PFSK-1 (cell line): ENCODE measurements around the gene ST8SIA4.

Source experiments
- POLR2AphosphoS5 ChIP-seq: IDR thresholded peaks from 2 replicates; pipeline ENCODE4 v1.6.1; 2012; ENCODE audit warnings: low read depth, mild to moderate bottlenecking, control low read depth, low read length, moderate library complexity
- REST ChIP-seq, 2 experiments: IDR thresholded peaks; 2 replicates each; pipeline versions ENCODE4 v1.6.1 to v1.8.0; 2011 to 2012; ENCODE audit warnings: low read depth in 2 of 2, low read length in 2 of 2, control low read depth in 1 of 2, inconsistent platforms in 1 of 2, mild to moderate bottlenecking in 1 of 2, moderate library complexity in 1 of 2; ENCODE audit not compliant: insufficient read depth in 1 of 2
- SIN3A ChIP-seq: IDR thresholded peaks from 2 replicates; pipeline ENCODE4 v1.6.1; 2012; ENCODE audit warnings: mild to moderate bottlenecking, low read length, moderate library complexity, borderline replicate concordance; ENCODE audit not compliant: insufficient read depth
- TAF1 ChIP-seq: IDR thresholded peaks from 2 replicates; pipeline ENCODE4 v1.6.1; 2012; ENCODE audit warnings: low read length, control low read depth, borderline replicate concordance; ENCODE audit not compliant: insufficient read depth

GRCh38 chr5:100823812-100824211 lies 79.3 kb downstream of the ST8SIA4 start:
- TF ChIP-seq SIN3A (no peak), POLR2AphosphoS5 (no peak), REST (IDR thresholded peaks at IDR 0.05; ENCODE audit: insufficient read depth in 1 of 2, low read depth in 2 of 2, low read length in 2 of 2) (no peak), TAF1 (no peak)
